Liver (tissue), 9 donors: ENCODE results near the gene LOXL4. TPM values are rescaled to one million over a fixed set of nuclear protein-coding genes. Genes with fewer than 3 reads are reported as not detected.
"Not testable (repeated sequence)": the region's sequence is repeated elsewhere in the genome, so short reads cannot be mapped to it uniquely, and the experiment has no call there.

Source experiments
- DNase-seq: peaks from one replicate; pipeline ENCODE4 v3.0.0-alpha.2; 2017; ENCODE audit warnings: low spot score
- H3K27ac ChIP-seq, 2 donors: one replicate each; pipeline ENCODE4 v1.7.0; 2013; ENCODE audit warnings: inconsistent platforms in 2 of 2, low read length in 2 of 2, control low read depth in 1 of 2, low read depth in 1 of 2, mild to moderate bottlenecking in 1 of 2
- H3K27me3 ChIP-seq, 4 donors: one replicate each; pipeline versions ENCODE4 v1.6.1 to v1.7.0; 2013; ENCODE audit warnings: low read length in 3 of 4, inconsistent platforms in 1 of 4, mild to moderate bottlenecking in 1 of 4, moderate library complexity in 1 of 4; ENCODE audit not compliant: control insufficient read depth in 4 of 4, insufficient read depth in 4 of 4
- H3K36me3 ChIP-seq, 4 donors: one replicate each; pipeline versions ENCODE4 v1.6.1 to v1.7.0; 2013; ENCODE audit warnings: low read length in 3 of 4, mild to moderate bottlenecking in 3 of 4, low read depth in 1 of 4, moderate library complexity in 1 of 4; ENCODE audit not compliant: control insufficient read depth in 4 of 4, insufficient read depth in 3 of 4
- H3K4me1 ChIP-seq, 4 donors: one replicate each; pipeline versions ENCODE4 v1.6.1 to v1.7.0; 2013; ENCODE audit warnings: low read length in 3 of 4, mild to moderate bottlenecking in 3 of 4, moderate library complexity in 1 of 4; ENCODE audit not compliant: control insufficient read depth in 4 of 4, insufficient read depth in 4 of 4
- H3K4me3 ChIP-seq, 3 donors: one replicate each; pipeline versions ENCODE4 v1.6.1 to v1.7.0; 2013; ENCODE audit warnings: low read length in 3 of 3, control low read depth in 1 of 3, low read depth in 1 of 3, mild to moderate bottlenecking in 1 of 3
- H3K9ac ChIP-seq, 2 donors: one replicate each; pipeline ENCODE4 v1.7.0; 2013; ENCODE audit warnings: low read length in 2 of 2, mild to moderate bottlenecking in 2 of 2, moderate library complexity in 2 of 2, control low read depth in 1 of 2, low read depth in 1 of 2
- H3K9me3 ChIP-seq, 4 donors: one replicate each; pipeline versions ENCODE4 v1.6.1 to v1.7.0; 2013; ENCODE audit warnings: low read length in 3 of 4; ENCODE audit not compliant: control insufficient read depth in 4 of 4
- ATF3 ChIP-seq: IDR thresholded peaks from 2 replicates; pipeline ENCODE4 v1.6.1; 2016; ENCODE audit warnings: antibody characterized with exemption
- EGR1 ChIP-seq, 2 donors: IDR thresholded peaks; 2 replicates each; pipeline ENCODE4 v1.6.1; 2016 to 2018; ENCODE audit warnings: antibody characterized with exemption in 2 of 2, low read depth in 2 of 2
- FOXA1 ChIP-seq: IDR thresholded peaks from 2 replicates; pipeline ENCODE4 v1.6.1; 2016; ENCODE audit warnings: antibody characterized with exemption
- FOXA2 ChIP-seq: IDR thresholded peaks from 2 replicates; pipeline ENCODE4 v1.6.1; 2016; ENCODE audit warnings: antibody characterized with exemption
- GABPA ChIP-seq, 2 donors: IDR thresholded peaks in 1 of 2; conservative IDR thresholded peaks in 1 of 2; 2 replicates each; pipeline ENCODE4 v1.6.1; 2016; ENCODE audit warnings: antibody characterized with exemption in 2 of 2, mild to moderate bottlenecking in 1 of 2, moderate library complexity in 1 of 2
- HNF4A ChIP-seq, 2 donors: conservative IDR thresholded peaks; 2 replicates each; pipeline ENCODE4 v1.6.1; 2016; ENCODE audit warnings: antibody characterized with exemption in 2 of 2, mild to moderate bottlenecking in 2 of 2
- HNF4G ChIP-seq: IDR thresholded peaks from 2 replicates; pipeline ENCODE4 v1.6.1; 2016; ENCODE audit warnings: antibody characterized with exemption
- NR2F2 ChIP-seq: IDR thresholded peaks from 2 replicates; pipeline ENCODE4 v1.6.1; 2016; ENCODE audit warnings: antibody characterized with exemption
- RAD21 ChIP-seq, 2 donors: IDR thresholded peaks; 2 replicates each; pipeline ENCODE4 v1.6.1; 2016; ENCODE audit warnings: antibody characterized with exemption in 2 of 2, mild to moderate bottlenecking in 2 of 2
- RXRA ChIP-seq, 2 donors: IDR thresholded peaks; 2 replicates each; pipeline ENCODE4 v1.6.1; 2017 to 2018; ENCODE audit warnings: antibody characterized with exemption in 2 of 2, mild to moderate bottlenecking in 1 of 2
- TAF1 ChIP-seq: conservative IDR thresholded peaks from 2 replicates; pipeline ENCODE4 v1.6.1; 2016; ENCODE audit warnings: antibody characterized with exemption, mild to moderate bottlenecking
- YY1 ChIP-seq: IDR thresholded peaks from 2 replicates; pipeline ENCODE4 v1.6.1; 2016; ENCODE audit warnings: antibody characterized with exemption, mild to moderate bottlenecking
- WGBS: extraction: QIAGEN DNeasy Blood & Tissue Kit; methylation state at CpG from one replicate; pipeline ENCODE4 v1.1.7; 2013; 5-methylcytosine and 5-hydroxymethylcytosine counted together
- polyA plus RNA-seq, 2 donors: library from polyadenylated mRNA; stranded (reverse) in 1 of 2; unstranded in 1 of 2; fragments of 200-250 nt in 1 of 2; fragments of >200 nt in 1 of 2; fragmentation: Nextera tagmentation in 1 of 2; extraction: Ambion mirVana in 1 of 2; gene quantifications; one replicate each; pipeline versions ENCODE4 v1.2.1 to v1.2.3, GENCODE V29; 2013 to 2015
- total RNA-seq, 2 donors: library from RNA; depleted of rRNA; stranded (reverse); fragments of >200 nt; gene quantifications; one replicate each; pipeline ENCODE4 v1.2.3, GENCODE V29; 2014
- TF ChIP-seq, protein P1 (sequence below): IDR thresholded peaks from 2 replicates; pipeline ENCODE4 v1.6.1; 2016; ENCODE audit warnings: antibody characterized with exemption
- TF ChIP-seq, protein P2 (sequence below): fragments of 150-350 bp; IDR thresholded peaks from 2 replicates; pipeline ENCODE4 v1.5.1; 2017; ENCODE audit warnings: improper control_type of control experiment, low read depth, low read length; ENCODE audit not compliant: missing input control
- donor health status: healthy.
- donor health status: healthy.
- donor health status: healthy.
- donor health status: healthy.
- donor health status: healthy.

Gene LOXL4
- total and polyA plus RNA-seq, 4 donors: 0.38 to 18.5 (median 1.0) TPM

DNA sequence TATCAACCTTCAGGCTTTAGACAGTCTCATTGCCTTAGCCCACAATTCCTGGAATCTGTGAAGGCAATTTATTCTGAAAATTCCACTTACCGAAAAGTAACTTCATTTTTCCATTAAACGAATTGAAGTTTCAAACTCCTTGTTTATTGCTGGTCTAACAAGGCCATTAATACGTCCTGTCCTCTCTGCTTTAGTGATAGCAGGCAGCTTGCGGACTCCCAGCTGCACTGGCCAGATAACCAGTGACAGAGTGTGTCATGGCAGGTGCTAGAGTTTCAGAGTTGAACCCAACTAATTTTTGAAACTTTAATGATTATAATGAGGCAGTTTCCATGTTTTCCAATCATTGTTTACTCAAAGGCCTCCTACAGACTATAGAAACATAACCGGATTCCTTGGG, 31.1 kb downstream of the LOXL4 start:
- Histone ChIP-seq H3K9me3 (no peaks in the 10 kb centered on the region), H3K4me3 (no peak overlapping the region), H3K4me1 (no peaks in the 10 kb centered on the region), H3K27me3 (no peaks in the 10 kb centered on the region), H3K9ac (no peak overlapping the region), H3K27ac (no peak overlapping the region), H3K36me3 (peaks cover 8 to 37% (median 26%) of the 10 kb centered on the region in 4 donors)
- peak; percentile 69 for DNase-seq
- TF ChIP-seq GABPA (IDR thresholded peaks at IDR 0.05 in 1 of 2, conservative IDR thresholded peaks at IDR 0.05 in 1 of 2): no peak
- no peak for TF ChIP-seq NR2F2
- no peak for TF ChIP-seq RAD21 (IDR thresholded peaks at IDR 0.05)
- TF ChIP-seq TAF1: no peak
- TF ChIP-seq EGR1 (IDR thresholded peaks at IDR 0.05; ENCODE audit: low read depth in 2 of 2): no peak
- 90% methylated on average over 5 of the region's 5 CpGs for WGBS

- Histone ChIP-seq H3K9ac (no peak overlapping the region), H3K27me3 (no peaks in the 10 kb centered on the region), H3K27ac (no peak overlapping the region), H3K4me1 (no peaks in the 10 kb centered on the region), H3K4me3 (no peak overlapping the region), H3K9me3 (no peaks in the 10 kb centered on the region), H3K36me3 (peaks cover 8 to 37% (median 26%) of the 10 kb centered on the region in 4 donors)
- 94% methylated on average over 5 of the region's 5 CpGs for WGBS
- no peak for TF ChIP-seq RAD21 (IDR thresholded peaks at IDR 0.05)
- TF ChIP-seq RXRA (IDR thresholded peaks at IDR 0.05): no peak
- no peak for TF ChIP-seq HNF4G
- no peak for TF ChIP-seq EGR1 (IDR thresholded peaks at IDR 0.05; ENCODE audit: low read depth in 2 of 2)
- no peak for TF ChIP-seq YY1
- no peak for DNase-seq
These were observed 32.1 kb downstream of the LOXL4 start for GRCh38 chr10:98235846-98236245.

DNA sequence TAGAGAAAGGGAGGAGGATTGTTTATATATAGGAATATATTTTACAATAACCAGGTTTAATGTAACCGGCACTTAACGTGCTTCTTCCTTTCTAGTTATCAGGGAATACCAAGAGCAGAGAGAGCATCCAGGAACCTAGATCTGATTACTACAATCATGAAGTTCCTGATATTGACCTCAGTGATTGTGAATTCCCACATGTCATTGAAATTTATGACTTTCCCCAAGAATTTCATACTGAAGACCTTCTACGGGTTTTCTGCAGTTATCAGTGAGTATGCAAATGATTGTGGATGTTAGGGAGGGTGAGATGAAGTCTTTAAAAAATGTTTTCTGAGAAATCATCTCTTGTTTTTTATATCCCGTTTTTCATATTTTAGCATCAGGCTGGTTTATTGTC, 36.6 kb downstream of the LOXL4 start:
- Histone ChIP-seq H3K27me3 (no peaks in the 10 kb centered on the region), H3K4me1 (no peaks in the 10 kb centered on the region), H3K36me3 (peaks cover 4 to 18% (median 15%) of the 10 kb centered on the region in 4 donors), H3K9ac (no peak overlapping the region), H3K9me3 (peaks cover 0 to 3% (median 0%) of the 10 kb centered on the region in 4 donors), H3K4me3 (no peak overlapping the region), H3K27ac (no peak overlapping the region)
- TF ChIP-seq EGR1 (IDR thresholded peaks at IDR 0.05; ENCODE audit: low read depth in 2 of 2) (no peak), NR2F2 (no peak), RXRA (IDR thresholded peaks at IDR 0.05) (no peak), ATF3 (no peak), HNF4A (conservative IDR thresholded peaks at IDR 0.05) (no peak), HNF4G (no peak), FOXA1 (no peak), FOXA2 (no peak), TAF1 (no peak), YY1 (no peak)
- TF ChIP-seq, protein P1, sequence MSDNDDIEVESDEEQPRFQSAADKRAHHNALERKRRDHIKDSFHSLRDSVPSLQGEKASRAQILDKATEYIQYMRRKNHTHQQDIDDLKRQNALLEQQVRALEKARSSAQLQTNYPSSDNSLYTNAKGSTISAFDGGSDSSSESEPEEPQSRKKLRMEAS: no peak
- TF ChIP-seq, protein P2, sequence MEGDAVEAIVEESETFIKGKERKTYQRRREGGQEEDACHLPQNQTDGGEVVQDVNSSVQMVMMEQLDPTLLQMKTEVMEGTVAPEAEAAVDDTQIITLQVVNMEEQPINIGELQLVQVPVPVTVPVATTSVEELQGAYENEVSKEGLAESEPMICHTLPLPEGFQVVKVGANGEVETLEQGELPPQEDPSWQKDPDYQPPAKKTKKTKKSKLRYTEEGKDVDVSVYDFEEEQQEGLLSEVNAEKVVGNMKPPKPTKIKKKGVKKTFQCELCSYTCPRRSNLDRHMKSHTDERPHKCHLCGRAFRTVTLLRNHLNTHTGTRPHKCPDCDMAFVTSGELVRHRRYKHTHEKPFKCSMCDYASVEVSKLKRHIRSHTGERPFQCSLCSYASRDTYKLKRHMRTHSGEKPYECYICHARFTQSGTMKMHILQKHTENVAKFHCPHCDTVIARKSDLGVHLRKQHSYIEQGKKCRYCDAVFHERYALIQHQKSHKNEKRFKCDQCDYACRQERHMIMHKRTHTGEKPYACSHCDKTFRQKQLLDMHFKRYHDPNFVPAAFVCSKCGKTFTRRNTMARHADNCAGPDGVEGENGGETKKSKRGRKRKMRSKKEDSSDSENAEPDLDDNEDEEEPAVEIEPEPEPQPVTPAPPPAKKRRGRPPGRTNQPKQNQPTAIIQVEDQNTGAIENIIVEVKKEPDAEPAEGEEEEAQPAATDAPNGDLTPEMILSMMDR: no peak
- DNase-seq: no peak
- WGBS: 97% methylated on average over 4 of the region's 4 CpGs

GRCh38 chr10:98228266-98228665, 39.7 kb downstream of the LOXL4 start:
- DNase-seq, H3K36me3 ChIP-seq, H3K27me3 ChIP-seq, H3K4me1 ChIP-seq, H3K9ac ChIP-seq, H3K9me3 ChIP-seq, H3K4me3 ChIP-seq, H3K27ac ChIP-seq: not testable (repeated sequence)
- WGBS: 96% methylated on average over 1 of the region's 1 CpG

DNA sequence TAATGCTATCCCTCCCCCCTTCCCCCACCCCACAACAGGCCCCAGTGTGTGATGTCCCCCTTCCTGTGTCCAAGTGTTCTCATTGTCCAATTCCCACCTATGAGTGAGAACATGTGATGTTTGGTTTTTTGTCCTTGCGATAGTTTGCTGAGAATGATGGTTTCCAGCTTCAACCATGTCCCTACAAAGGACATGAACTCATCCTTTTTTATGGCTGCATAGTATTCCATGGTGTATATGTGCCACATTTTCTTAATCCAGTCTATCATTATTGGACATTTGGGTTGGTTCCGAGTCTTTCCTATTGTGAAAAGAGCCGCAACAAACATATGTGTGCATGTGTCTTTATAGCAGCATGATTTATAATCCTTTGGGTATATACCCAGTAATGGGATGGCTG, 40.3 kb downstream of the LOXL4 start:
- not testable (repeated sequence) for H3K27me3 ChIP-seq, H3K4me3 ChIP-seq, H3K9me3 ChIP-seq, H3K36me3 ChIP-seq, H3K9ac ChIP-seq, H3K4me1 ChIP-seq, DNase-seq, H3K27ac ChIP-seq
- 98% methylated on average over 3 of the region's 3 CpGs for whole genome bisulfite sequencing
